Hepatic stellate cell (primary cell): ENCODE data around the gene SETBP1.

ENCODE experiments used
- DNase-seq: peaks from one replicate; pipeline ENCODE4 v3.0.0; 2011; ENCODE audit warnings: low spot score

SETBP1 gene

DNA sequence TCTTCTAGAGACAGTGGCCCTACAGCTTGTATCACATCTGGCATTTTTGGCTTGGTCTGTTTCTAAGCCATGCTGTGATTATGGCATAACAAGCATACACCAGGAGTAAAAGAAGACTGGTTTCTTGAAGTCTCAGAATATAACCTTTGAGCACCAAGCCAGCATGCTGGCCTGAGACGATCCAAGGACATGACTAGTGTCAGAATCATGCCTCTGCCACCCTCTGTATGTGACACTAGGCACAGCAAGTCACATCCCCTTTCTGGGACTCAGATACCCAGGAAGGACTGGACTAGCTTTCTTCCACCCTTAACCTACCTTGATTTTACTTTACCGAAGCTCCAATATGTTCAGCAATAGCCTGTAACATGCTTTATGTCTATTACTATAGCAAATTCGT lies 345.5 kb downstream of the SETBP1 start:
- no peak for DNase-seq

DNA sequence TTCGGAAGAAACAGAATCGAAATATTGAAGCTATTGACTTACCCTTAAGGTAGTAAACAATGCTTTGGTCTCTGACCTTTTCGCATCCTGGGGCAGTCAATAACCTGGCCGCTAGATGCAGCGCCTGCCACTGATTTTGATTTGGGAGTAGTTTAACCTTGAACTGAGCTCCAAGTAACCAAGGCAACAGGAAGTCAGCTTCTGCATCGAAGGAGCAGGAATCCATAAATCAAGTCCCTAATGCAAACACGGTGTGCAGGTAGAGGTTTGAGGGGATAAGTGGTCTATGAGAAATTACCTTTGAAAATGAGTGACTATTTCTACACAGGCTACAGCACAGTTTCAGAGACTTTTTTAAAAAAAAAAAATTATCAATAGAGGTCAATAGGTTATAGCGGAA lies 353.5 kb downstream of the SETBP1 start:
- DNase-seq = no peak

DNA sequence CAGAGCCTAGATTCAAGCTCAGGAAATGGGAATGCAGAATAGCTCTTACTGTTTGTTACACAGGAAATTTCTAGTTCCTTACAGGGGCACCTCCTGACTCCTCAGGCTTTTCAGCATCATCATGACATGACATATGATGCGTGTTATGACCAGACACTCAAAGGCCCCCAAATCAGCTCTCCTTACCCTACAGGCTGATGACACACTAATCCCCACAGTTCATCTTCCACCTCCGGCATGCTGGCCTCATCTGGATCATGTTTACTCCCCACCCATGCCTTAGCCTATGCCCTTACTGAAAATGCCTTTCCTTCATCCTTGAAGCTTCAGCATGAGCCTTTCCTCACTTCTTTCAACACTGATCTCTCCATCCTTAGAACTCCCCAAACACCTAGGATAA lies 356.9 kb downstream of the SETBP1 start:
- no peak for DNase-seq

DNA sequence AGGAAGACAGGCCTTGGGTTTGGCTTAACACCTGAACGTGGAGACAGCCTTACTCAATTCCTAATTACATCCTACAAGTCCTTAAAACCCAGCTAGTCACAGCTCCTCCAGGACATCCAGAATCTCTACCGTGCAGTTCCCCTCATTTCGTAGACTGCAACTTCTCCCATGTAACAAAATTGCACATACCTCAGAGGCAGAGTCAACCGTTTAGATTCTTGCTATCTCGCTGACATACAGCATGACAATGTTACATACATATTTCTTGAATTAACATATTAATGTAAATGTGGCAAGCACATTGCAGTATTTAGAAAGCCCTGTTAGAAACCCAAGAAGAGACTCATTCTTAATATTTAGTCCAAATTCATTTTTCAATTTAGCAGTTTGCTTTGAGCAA lies 358.7 kb downstream of the SETBP1 start:
- DNase-seq = no peak

DNA sequence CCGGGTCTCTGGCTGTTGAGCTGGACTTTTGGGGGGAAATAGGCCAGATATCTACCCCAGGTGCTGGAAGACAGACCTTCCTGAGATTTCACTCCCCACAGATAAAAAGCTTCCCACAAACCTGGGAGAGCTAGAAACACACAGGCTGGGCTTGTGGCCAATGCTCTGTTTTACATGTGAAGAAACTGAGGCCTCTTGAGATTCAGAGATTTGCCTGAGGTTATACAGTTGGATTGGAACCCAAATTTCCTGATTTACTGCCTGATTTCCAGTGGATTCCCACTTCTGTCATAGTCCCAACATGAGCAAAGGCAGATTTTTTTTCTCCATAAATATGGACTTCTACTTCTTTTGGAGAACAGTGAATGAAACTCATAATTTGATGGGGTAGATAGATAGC lies 360.2 kb downstream of the SETBP1 start:
- no peak for DNase-seq

DNA sequence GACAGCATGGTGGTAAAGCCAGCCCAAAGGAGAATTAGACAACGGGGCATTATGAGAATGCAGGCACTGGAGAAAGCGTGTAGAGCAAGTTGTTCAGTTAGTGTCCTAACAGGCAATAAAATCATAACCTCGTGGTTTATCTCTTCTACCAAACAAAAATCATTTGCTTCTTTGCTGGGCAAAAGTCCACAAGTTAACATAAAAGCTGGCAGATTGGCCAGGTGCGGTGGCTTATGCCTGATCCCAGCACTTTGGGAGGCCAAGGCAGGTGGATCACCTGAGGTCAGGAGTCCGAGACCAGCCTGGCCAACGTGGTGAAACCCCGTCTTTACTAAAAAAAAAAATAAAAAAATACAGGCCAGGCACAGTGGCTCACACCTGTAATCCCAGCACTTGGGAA lies 364.1 kb downstream of the SETBP1 start:
- DNase-seq = no peak

DNA sequence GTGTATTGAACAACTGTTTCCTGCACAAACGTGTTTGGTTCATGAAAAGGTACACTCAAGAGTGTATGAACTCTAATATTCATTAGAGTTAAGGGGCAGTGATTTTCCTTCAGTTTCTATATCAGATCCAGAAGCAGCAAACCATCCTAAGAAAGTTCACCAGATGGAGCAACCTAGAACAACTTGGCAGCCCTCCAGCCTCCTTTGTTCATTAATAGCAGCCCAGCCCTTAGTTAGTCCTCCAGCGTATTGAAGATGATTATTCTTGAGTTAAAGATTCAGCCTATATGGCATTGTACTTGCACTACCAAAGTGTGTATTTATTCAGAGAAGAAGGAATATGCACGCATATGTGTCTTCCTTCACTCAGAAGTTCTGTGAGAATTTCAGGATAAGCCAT lies 365.5 kb downstream of the SETBP1 start:
- DNase-seq = no peak

DNA sequence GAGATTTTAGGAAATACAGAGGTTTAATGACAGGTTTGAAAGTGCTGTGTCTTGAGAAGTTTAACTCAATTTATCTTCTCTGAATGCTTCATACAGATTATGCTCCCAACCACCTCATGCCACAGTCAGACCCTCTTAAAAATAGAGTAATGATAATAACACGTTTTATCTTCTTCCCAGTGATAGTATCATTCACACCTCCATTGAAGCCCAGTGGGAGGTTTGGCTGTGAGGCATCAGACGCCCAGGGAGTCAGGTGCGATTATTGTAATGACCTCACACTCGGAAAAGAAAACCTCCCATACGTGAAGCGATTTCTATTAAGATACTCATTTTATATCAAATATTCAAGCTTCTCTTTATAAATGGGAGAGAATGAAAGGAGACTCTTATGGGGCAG lies 366.3 kb downstream of the SETBP1 start:
- no peak for DNase-seq

DNA sequence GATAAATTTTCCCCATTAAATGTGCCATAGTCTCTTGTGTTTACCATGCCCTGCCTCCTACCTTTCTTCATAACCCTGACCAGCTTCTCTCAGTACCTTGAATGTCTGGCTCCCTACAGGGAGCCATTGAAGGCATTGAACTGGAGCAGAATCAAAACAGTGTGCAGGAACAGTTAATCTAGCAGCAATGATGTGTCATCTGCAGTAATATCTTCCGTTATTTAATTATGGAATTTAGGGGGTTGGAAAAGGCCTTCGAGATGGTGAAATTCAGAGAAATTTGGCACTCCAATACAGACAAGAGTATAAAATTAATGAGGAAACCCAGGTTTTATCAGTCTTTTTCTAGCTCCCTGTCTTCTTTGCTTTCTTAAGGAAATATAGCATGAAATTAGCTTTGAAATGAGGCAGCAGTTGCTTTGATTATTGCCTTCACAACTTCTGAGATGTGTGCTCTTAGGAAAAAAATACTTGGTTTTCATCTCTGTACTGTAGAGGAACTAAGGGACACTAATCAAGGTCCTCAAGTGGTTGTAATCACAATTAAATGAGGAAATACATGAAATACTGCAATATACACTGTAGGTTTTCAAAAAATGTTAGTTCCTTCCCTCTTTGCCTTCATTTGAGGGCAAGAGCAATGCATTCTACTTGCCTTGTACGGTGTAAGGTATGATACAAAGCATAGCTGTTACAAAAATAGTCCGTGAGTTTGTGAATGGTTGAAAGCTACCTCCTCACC lies 369.1 kb downstream of the SETBP1 start:
- DNase-seq = no peak

DNA sequence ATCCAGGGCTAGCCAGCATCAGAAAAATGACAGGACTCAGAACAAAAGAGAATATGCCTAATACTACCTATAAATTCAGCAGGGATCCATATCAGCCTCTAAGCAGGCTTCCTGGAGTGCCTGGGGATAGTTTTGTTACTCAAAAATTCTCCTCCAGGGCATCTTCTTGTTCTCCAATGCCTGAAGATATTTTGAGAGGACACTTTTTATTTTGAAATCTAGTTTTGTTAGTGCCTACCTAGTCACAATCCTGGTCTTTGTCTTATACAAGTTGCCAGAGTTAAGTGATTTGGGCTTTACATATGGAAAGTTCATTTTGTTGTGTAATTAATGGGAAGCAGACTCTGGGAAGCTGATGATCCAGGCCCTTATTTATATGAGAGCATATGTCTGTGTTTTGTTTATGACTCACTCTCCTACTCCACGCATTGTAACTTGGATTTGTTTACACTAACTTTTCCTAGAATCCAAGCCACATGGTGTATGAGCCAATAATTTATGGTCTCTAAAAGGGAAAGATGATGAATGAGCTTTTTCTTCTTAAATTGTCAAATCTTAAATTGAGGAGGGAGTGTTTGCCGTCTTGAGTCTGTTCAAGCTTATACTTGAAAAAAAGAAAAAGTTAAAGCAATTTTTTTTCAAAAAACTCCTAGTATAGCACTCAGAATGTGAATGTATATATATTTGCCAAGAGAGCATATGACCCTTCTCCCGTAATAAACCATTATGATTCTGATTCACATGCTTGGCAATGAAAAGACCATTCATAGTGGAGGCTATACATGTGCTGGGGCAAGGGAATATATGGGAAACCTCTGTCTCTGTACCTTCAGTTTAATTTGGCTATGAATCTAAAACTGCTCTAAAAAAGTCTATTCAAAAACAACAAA lies 370.3 kb downstream of the SETBP1 start:
- peak; percentile 69 for DNase-seq

DNA sequence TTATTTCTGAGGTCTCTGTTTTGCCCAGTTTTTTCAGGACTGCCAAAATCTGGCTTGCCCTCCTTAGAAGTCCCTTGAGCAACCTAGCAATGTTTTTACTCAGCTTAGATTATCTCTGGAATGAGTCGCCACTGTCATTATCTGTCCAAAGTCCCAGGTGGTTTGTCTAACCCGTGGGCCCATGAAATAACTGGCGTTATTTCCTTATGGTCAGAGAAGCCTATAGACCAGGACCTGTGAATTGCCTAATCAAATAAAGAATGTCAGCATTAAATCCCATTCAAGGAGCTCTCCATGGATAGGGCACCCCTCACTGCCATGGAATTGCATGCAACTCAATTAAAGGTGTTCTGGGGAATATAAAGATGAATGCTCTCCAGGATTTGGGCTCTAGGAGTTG lies 373.9 kb downstream of the SETBP1 start:
- DNase-seq = no peak

DNA sequence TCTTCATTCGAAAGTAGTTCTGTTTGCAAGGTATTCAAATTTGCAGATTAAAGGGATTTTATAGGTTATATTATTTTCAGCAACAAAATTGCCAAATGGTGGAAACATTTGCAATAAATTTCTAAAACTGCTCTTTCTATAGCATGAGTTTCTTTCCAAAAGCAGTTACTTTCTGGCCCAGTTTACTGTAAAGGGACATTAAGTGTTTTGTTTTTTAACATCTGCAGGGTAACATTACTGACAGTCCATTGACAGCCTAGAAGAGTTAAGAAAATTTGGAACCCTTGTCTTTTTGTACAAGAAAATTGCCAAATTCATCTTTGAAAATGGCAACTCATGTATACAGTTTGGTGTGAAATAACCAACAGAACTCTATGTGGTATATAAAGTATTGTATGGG lies 375.1 kb downstream of the SETBP1 start:
- DNase-seq = no peak

DNA sequence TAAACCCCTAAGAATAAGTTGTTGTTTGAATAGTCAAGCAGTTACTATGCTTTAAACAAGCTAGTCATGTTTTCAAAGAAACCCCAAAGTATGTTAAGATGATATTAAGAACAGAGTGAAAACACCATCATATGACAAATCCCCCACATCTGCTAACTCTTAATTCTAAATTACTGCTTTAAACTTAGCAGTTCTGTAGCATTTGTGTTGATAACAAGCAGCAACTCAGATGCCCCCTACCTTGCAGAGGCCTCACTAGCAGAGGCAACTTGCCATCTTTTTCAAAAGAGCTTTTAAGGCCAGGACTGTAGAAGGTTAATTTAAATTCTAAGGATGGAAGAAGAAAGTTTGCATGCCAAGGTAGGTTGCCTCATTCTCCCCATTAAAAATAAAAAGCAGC lies 376.2 kb downstream of the SETBP1 start:
- DNase-seq = no peak

DNA sequence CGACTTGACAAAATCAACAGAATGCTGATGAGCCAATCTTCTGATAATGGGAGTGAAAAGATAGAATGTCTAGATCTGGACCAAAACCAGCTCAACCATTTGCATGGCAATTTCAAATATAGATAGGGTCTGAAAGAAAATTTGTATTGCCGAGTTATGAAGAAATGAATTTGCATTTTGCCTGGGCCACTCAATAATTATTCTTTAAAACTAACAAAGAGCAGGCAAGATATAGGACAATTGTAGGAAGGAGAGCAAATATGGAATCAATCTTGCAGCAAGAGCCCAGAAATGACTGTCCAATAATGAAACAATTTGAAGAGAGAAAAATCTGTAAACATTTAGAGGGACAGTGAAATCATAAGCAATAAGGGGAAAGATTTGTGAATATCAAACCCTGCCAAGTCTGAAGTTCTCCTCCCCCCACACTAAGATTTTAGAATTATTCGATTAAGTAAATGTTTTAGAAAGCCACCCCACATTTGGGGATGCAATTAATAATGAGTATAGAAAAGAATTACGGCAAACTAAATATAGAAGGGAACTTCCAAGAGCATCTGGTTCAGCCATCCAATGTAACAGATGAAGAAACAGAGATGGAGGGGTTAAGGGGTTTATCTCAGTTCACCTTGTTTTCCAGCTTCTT lies 377.4 kb downstream of the SETBP1 start:
- no peak for DNase-seq

DNA sequence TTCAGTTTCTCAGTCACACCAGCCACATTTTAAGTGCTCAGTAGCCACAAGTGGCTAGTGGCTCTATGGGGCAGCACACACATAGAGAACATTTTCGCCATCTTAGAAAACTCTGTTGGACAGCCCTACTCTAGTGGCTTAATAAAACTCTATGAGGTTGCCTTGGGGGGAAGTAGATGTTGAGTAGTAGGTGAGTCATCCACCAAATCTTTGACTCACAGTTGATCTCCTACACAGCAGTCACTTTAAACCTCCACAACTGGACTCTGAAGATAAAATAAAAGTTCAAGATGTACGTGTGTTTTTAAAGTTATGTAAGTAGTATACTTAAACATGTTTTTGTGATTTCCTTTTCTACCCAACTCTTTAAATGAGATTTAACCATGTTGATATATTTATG lies 379.0 kb downstream of the SETBP1 start:
- peak; percentile 34 for DNase-seq

DNA sequence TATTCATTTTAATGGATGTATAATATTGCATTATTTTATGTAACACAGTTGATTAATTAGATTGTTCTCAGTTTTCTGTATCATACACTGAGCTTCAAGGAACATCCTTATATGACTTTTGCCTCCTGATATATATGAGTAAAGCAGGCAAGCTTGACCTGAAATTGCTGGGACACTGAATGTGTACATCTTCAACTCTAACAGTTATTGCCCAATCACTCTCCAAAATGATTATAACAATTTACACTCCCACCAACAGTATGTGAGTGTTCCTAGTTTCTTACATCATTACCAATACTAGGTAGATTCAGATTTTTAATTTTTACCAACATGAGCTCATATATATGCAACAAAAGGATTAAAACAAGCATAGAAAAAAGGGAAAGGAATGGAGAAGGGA lies 379.4 kb downstream of the SETBP1 start:
- no peak for DNase-seq

DNA sequence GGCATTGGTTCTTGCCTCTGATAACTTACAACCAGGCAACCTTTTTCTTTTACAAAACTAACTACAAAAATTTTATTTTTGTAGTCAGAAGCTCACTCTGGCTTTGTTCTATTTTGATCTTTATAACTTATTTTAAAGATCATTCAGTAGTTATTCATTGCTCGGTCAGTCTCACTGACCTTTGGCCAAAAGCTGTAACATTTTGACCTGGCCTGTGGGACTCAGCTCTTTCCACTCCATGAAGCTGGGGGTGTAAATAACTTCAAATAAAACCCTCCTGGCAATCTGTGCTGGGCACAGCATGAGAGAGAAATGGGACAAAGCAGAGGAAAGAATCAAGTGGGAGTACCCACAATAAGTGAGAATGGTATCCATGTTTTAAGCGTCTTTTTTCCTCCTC lies 380.7 kb downstream of the SETBP1 start:
- no peak for DNase-seq

DNA sequence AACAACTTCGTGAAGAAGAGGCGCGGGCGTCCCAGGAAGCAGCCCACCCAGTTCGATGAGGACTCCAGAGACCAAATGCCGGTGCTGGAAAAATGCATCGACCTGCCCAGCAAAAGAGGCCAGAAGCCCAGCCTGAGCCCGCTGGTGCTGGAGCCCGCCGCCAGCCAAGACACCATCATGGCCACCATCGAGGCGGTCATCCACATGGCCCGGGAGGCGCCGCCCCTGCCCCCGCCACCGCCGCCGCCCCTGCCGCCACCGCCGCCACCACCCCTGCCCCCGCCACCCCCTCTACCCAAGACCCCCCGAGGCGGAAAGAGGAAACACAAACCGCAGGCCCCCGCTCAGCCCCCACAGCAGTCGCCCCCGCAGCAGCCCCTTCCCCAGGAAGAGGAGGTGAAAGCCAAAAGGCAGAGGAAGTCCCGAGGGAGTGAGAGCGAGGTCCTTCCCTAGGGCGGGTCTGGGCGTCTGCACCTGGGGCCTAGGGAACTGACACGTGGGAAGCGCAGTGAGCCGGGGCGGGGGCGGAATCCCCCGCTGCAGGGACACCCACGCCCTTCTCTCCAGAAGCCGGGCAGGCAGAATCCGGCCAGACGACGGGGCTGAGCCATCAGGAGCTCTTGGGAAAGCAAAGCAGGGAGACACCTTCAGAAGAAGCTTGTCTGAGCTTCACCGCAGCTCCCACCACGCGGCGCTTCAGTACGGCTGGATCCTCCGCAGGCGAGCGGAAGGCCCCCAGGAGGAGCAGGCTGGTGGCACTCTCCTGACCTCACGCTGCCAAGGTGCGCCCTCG lies 382.8 kb downstream of the SETBP1 start:
- DNase-seq = no peak

DNA sequence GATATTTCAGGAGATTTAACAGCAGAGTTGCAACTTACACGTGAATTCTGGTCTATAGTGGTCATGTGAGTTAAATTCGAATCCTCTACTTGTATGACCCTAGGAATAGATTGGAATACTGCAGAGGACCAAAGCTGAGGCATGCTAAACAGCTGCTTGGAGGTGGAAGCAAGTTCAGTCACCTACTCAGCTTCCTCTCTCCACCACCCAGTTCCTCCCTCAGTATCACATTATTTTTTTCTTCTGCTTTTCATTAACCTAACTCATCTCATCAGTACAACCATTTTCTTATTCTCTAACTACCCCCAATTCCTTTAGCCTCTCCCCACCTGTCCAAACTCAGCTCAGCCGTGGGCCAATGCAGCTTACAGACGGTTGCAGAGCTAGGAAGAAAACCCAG lies 385.5 kb downstream of the SETBP1 start:
- no peak for DNase-seq

DNA sequence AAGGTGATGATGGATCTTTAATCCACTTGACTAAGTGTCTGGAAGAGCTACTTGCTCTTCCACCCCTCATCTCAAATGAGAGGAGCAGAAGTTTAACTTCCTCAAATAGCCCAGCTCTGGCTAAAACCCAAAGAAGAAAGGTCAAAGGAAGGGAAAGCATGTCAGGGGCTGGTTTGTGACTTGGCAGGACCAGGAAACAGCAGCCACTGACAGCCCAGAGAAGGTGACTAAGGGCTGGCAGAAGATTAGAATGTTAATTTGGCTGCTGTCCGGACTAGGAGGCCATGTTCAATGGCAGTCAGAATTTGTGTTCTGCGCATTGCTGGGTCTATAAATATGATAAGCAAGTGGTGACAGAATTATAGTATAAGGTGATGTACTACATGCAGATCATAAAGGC lies 386.2 kb downstream of the SETBP1 start:
- DNase-seq = no peak

DNA sequence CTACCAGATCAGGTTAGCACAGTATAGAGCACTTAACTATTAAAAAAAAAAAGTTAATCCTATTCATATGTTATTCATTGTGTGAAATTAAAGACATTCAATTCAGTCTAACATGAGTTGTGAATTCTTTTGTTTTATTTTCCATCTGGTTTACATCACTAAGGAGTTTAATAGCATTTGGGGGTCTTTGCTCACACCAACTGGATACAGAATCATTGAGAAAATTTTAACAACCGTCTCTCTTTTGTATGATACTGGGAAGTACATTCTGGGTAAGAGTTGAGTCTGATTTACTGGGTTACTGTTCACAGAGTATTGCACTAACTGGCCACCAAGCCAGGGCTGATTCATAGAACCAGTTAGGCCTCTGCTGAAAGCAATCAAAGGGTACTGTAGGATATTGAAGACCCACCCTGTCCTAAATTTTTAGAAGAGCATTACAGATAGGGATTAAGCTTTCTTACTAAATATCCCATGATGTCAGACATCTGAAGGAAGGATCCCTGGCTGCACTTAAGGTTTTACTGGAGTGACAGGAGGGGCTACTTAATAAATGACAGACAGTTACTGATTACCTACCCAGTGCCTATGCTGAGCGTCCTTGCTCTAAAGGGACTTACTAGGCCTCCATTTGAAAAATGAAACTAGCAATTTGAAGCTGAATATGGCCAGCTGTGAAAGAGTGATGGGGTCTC lies 387.9 kb downstream of the SETBP1 start:
- no peak for DNase-seq

DNA sequence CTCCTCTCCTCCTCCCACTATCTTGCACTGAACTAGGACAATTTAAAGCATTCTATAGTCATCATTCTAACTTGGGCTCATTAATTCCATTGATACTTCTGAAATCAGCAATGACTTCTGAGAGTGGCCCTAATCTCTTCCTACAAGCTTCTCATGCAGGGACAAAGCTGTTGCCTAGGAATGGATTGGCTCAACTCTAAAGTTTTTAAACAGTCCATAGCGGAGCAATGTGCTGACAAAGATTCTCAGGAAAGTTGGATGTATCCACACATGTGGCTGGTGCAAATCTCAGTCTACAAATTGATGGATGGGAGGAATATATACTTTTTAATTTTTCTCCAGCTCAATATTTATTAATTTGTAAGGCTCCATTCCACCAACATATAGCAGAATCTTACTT lies 388.9 kb downstream of the SETBP1 start:
- no peak for DNase-seq
